ENCODE results near the gene RNF220. TPM values are rescaled to one million over a fixed set of nuclear protein-coding genes. Genes with fewer than 3 reads are reported as not detected.

RNF220 gene
- polyA plus RNA-seq, 1 donor from 2014 or later: 142 TPM

GRCh38 chr1:44632598-44632997 lies 227.5 kb downstream of the RNF220 start:
- no peaks in the 10 kb centered on the region for H3K9me2 ChIP-seq (ENCODE audit: insufficient read depth, low read length)
- no peaks in the 10 kb centered on the region for H3K79me2 ChIP-seq (replicated peaks; ENCODE audit: insufficient read depth, low read length)
- no peaks in the 10 kb centered on the region for H3K9me3 ChIP-seq (ENCODE audit: low read length)
- no peaks in the 10 kb centered on the region for H3F3A ChIP-seq (ENCODE audit: insufficient read depth, low read length, poor library complexity, severe bottlenecking)
- H3K4me2 ChIP-seq (ENCODE audit: low read length): peak overlapping the region; percentile 52
- TF ChIP-seq TAF1 (IDR thresholded peaks at IDR 0.05; ENCODE audit: low read depth): no peak
- TF ChIP-seq SMC3 (conservative IDR thresholded peaks at IDR 0.05; ENCODE audit: poor library complexity): no peak
- TF ChIP-seq, protein P1, sequence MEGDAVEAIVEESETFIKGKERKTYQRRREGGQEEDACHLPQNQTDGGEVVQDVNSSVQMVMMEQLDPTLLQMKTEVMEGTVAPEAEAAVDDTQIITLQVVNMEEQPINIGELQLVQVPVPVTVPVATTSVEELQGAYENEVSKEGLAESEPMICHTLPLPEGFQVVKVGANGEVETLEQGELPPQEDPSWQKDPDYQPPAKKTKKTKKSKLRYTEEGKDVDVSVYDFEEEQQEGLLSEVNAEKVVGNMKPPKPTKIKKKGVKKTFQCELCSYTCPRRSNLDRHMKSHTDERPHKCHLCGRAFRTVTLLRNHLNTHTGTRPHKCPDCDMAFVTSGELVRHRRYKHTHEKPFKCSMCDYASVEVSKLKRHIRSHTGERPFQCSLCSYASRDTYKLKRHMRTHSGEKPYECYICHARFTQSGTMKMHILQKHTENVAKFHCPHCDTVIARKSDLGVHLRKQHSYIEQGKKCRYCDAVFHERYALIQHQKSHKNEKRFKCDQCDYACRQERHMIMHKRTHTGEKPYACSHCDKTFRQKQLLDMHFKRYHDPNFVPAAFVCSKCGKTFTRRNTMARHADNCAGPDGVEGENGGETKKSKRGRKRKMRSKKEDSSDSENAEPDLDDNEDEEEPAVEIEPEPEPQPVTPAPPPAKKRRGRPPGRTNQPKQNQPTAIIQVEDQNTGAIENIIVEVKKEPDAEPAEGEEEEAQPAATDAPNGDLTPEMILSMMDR (IDR thresholded peaks at IDR 0.05; ENCODE audit: poor library complexity, severe bottlenecking): no peak
- no peak for TF ChIP-seq REST (IDR thresholded peaks at IDR 0.05; ENCODE audit: borderline replicate concordance)
- TF ChIP-seq MXI1 (conservative IDR thresholded peaks at IDR 0.05; ENCODE audit: poor library complexity, severe bottlenecking): no peak
- peak overlapping the region; percentile 80 for H3K27ac ChIP-seq (ENCODE audit: low read length)
- H3K4me3 ChIP-seq (ENCODE audit: low read length): peak overlapping the region; percentile 72
- H2AFZ ChIP-seq (ENCODE audit: low read depth, low read length): peak overlapping the region; percentile 35
- H3K36me3 ChIP-seq (ENCODE audit: insufficient read depth, low read length): no peaks in the 10 kb centered on the region
- H4K20me1 ChIP-seq (ENCODE audit: insufficient read depth): no peaks in the 10 kb centered on the region
- H3K9ac ChIP-seq (ENCODE audit: low read length): peak overlapping the region; percentile 79
- H3K27me3 ChIP-seq (ENCODE audit: insufficient read depth, low read depth, low read length): no peaks in the 10 kb centered on the region

DNA sequence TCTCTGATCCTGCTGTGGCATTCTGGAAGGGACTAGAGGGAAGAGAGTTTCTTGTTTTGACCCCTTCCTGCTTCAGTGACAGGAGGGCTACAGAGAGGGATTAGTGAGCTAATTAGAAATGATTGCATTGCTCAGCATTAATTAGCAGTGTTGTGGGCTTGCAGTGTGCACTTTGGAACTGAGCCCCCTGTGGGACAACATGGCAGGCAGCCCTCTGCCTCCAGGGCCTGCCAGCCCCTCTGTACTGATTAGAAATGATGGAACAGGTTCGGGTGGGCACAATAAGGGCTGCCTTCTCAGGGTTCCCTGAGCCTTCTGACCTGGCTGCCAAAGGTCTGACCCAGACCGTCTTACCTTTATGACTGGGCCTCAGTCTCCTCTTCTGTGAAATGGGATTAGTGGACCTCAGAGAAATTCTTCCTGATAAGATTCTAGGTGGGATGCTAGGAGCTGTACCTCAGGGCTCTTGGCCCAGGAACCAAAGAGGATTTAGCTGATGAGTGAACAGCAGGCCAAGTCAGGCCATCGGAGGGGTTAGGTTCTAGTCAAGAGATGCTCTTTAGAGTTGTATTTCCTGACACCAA lies 229.6 kb downstream of the RNF220 start:
- no peaks in the 10 kb centered on the region for H3K79me2 ChIP-seq (replicated peaks; ENCODE audit: insufficient read depth, low read length)
- H3K36me3 ChIP-seq (ENCODE audit: insufficient read depth, low read length): no peaks in the 10 kb centered on the region
- H3F3A ChIP-seq (ENCODE audit: insufficient read depth, low read length, poor library complexity, severe bottlenecking): no peaks in the 10 kb centered on the region
- no peaks in the 10 kb centered on the region for H3K9me3 ChIP-seq (ENCODE audit: low read length)
- no peak overlapping the region for H3K4me3 ChIP-seq (ENCODE audit: low read length)
- no peak overlapping the region for H2AFZ ChIP-seq (ENCODE audit: low read depth, low read length)
- H3K9ac ChIP-seq (ENCODE audit: low read length): no peak overlapping the region
- H4K20me1 ChIP-seq (ENCODE audit: insufficient read depth): no peaks in the 10 kb centered on the region
- TF ChIP-seq MXI1 (conservative IDR thresholded peaks at IDR 0.05; ENCODE audit: poor library complexity, severe bottlenecking) (no peak), REST (IDR thresholded peaks at IDR 0.05; ENCODE audit: borderline replicate concordance) (no peak), EP300 (conservative IDR thresholded peaks at IDR 0.05; ENCODE audit: poor library complexity, severe bottlenecking) (no peak), TAF1 (IDR thresholded peaks at IDR 0.05; ENCODE audit: low read depth) (no peak), POLR2AphosphoS5 (IDR thresholded peaks at IDR 0.05) (no peak)
- H3K27me3 ChIP-seq (ENCODE audit: insufficient read depth, low read depth, low read length): no peaks in the 10 kb centered on the region
- H3K9me2 ChIP-seq (ENCODE audit: insufficient read depth, low read length): no peaks in the 10 kb centered on the region
- no peak overlapping the region for H3K4me2 ChIP-seq (ENCODE audit: low read length)
- H3K27ac ChIP-seq (ENCODE audit: low read length): no peak overlapping the region
